ENCODE results near the gene LRRTM4.

The LRRTM4 gene

GRCh38 chr2:77397763-77398162 is 124.4 kb downstream of the LRRTM4 start:
- no peak overlapping the region for H3K4me3 ChIP-seq (ENCODE audit: low read depth, low read length)
- no peak for DNase-seq (ENCODE audit: low read depth)
- TF ChIP-seq CTCF (conservative IDR thresholded peaks at IDR 0.05; ENCODE audit: low read depth, low read length) = no peak

- no peak for DNase-seq (ENCODE audit: low read depth)
- TF ChIP-seq CTCF (conservative IDR thresholded peaks at IDR 0.05; ENCODE audit: low read depth, low read length) = no peak
- H3K4me3 ChIP-seq (ENCODE audit: low read depth, low read length) = no peak overlapping the region
These were observed 127.2 kb downstream of the LRRTM4 start for GRCh38 chr2:77395011-77395410.

- H3K4me3 ChIP-seq (ENCODE audit: low read depth, low read length) = no peak overlapping the region
- no peak for DNase-seq (ENCODE audit: low read depth)
- TF ChIP-seq CTCF (conservative IDR thresholded peaks at IDR 0.05; ENCODE audit: low read depth, low read length) = no peak
These were observed 131.1 kb downstream of the LRRTM4 start for GRCh38 chr2:77391119-77391518.

GRCh38 chr2:77387324-77387723 is 134.9 kb downstream of the LRRTM4 start:
- no peak for DNase-seq (ENCODE audit: low read depth)
- H3K4me3 ChIP-seq (ENCODE audit: low read depth, low read length) = no peak overlapping the region
- TF ChIP-seq CTCF (conservative IDR thresholded peaks at IDR 0.05; ENCODE audit: low read depth, low read length) = no peak

- no peak overlapping the region for H3K4me3 ChIP-seq (ENCODE audit: low read depth, low read length)
- no peak for TF ChIP-seq CTCF (conservative IDR thresholded peaks at IDR 0.05; ENCODE audit: low read depth, low read length)
- no peak for DNase-seq (ENCODE audit: low read depth)
These were observed 149.5 kb downstream of the LRRTM4 start for GRCh38 chr2:77372636-77373035.

GRCh38 chr2:77370511-77370910 is 151.7 kb downstream of the LRRTM4 start:
- DNase-seq (ENCODE audit: low read depth) = no peak
- no peak for TF ChIP-seq CTCF (conservative IDR thresholded peaks at IDR 0.05; ENCODE audit: low read depth, low read length)
- no peak overlapping the region for H3K4me3 ChIP-seq (ENCODE audit: low read depth, low read length)

- TF ChIP-seq CTCF (conservative IDR thresholded peaks at IDR 0.05; ENCODE audit: low read depth, low read length) = no peak
- no peak overlapping the region for H3K4me3 ChIP-seq (ENCODE audit: low read depth, low read length)
- DNase-seq (ENCODE audit: low read depth) = no peak
These were observed 158.9 kb downstream of the LRRTM4 start for GRCh38 chr2:77363277-77363676.
